Tibial nerve (tissue), 3 donors: ENCODE results near the gene ZCRB1.

Experiments
- POLR2A ChIP-seq, 2 donors: fragments of 450-650 bp; IDR thresholded peaks; one replicate each; pipeline ENCODE4 v1.6.1; 2017; ENCODE audit warnings: antibody characterized with exemption in 2 of 2, mild to moderate bottlenecking in 2 of 2, moderate library complexity in 2 of 2
- TF ChIP-seq, protein P1 (sequence below), 5 experiments: fragments of 200-600 bp in 3 of 5; fragments of 450-650 bp in 2 of 5; sonication (generic) in 3 of 5; IDR thresholded peaks; one replicate each; pipeline ENCODE4 v1.5.1; 2016 to 2019; ENCODE audit warnings: antibody characterized with exemption in 5 of 5, mild to moderate bottlenecking in 3 of 5, moderate library complexity in 2 of 5

DNA sequence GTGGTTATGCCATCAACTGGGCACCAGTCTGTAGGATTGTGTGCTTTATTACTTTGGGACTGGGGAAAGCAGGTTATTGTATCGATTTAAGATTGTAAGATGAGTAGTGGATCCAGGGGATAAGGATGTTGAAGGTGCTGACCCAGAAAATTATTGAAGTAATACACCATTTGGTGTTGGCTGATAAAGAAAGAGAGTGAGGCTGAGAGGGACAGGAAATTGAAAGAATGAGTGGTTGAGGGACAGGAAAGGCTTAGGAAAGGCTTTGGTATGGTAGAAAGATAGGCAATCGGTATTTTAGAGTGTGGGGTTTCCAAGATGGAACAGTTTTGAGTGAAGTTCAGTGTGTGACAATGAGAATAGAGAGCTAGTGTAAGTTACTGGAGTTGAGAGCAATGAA, 12.4 kb upstream of the ZCRB1 start:
- TF ChIP-seq, protein P1, sequence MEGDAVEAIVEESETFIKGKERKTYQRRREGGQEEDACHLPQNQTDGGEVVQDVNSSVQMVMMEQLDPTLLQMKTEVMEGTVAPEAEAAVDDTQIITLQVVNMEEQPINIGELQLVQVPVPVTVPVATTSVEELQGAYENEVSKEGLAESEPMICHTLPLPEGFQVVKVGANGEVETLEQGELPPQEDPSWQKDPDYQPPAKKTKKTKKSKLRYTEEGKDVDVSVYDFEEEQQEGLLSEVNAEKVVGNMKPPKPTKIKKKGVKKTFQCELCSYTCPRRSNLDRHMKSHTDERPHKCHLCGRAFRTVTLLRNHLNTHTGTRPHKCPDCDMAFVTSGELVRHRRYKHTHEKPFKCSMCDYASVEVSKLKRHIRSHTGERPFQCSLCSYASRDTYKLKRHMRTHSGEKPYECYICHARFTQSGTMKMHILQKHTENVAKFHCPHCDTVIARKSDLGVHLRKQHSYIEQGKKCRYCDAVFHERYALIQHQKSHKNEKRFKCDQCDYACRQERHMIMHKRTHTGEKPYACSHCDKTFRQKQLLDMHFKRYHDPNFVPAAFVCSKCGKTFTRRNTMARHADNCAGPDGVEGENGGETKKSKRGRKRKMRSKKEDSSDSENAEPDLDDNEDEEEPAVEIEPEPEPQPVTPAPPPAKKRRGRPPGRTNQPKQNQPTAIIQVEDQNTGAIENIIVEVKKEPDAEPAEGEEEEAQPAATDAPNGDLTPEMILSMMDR (IDR thresholded peaks at IDR 0.05) = no peak
- TF ChIP-seq POLR2A (IDR thresholded peaks at IDR 0.05) = no peak
